Inferior parietal cortex (tissue), 1 donor: ENCODE results near the gene IHH.

ENCODE experiments used
- DNase-seq: peaks from one replicate; pipeline ENCODE4 v3.0.0-alpha.2; 2016; ENCODE audit errors: extremely low spot score

The IHH gene

DNA sequence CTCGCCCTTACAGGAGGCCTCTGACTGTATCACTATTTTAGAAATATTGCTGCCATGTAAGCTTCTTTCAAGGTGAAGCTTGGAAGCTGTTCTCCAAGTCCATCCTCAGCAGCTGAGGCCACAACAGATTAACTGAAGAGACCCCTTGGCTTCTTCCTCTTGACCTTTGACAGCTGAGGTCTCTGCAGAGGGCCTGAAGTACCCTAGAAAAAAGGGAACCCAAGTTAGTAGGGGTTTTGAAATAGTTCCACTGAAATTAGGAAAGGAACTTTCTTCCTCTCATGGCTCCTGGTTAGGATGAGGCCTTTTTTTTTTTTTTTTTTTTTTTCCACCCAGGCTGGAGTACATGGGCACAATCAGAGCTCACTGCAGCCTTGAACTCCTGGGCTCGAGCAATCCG, 15.5 kb upstream of the IHH start:
- no peak for DNase-seq

- peak; percentile 31 for DNase-seq
These were observed 12.8 kb upstream of the IHH start for GRCh38 chr2:219073413-219074129.

- DNase-seq = no peak
These were observed 12.1 kb upstream of the IHH start for GRCh38 chr2:219072741-219073250.

- no peak for DNase-seq
These were observed 10.6 kb upstream of the IHH start for GRCh38 chr2:219071131-219071816.

GRCh38 chr2:219065484-219065883, 4.8 kb upstream of the IHH start:
- DNase-seq = no peak

DNA sequence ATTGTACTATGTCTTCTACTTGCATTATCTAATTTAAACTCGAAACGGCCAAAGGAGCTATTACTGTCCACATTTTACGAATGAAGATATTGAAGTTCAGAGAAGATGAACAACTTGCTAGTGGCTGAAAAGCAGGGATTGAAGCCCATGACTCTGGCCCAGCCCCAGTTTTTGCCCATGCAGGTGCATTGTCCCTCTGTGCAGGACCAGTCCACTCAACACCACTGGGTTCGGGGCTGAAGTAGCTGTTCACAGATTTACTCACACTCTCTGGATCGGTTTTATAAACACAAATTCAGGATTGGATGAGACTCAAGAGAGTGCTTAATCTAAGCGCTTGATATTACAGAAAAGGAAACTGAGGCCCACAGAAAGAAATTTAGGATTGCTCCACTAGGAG, 1.4 kb upstream of the IHH start:
- DNase-seq = no peak

- no peak for DNase-seq
These were observed 717 bp downstream of the IHH start for GRCh38 chr2:219059725-219060682.

DNA sequence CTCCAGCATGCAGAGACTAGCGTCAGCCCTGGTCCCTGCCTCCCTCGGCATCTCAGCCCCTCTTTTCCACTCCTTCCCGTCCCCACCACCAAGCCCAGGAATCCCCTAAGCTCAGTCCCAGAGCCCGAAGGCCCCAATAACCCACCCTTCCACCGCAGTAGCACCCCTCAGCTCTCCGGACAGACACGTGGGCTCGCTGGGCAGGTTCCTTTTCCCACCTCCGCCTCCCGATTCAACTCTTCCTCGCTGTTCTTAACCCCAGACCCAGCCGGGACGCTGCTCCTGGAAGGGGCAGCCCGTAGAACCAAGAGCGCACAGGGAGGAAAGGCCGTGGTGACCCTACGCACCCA, 1.4 kb downstream of the IHH start:
- no peak for DNase-seq

GRCh38 chr2:219058541-219059374, 2.0 kb downstream of the IHH start:
- no peak for DNase-seq

DNA sequence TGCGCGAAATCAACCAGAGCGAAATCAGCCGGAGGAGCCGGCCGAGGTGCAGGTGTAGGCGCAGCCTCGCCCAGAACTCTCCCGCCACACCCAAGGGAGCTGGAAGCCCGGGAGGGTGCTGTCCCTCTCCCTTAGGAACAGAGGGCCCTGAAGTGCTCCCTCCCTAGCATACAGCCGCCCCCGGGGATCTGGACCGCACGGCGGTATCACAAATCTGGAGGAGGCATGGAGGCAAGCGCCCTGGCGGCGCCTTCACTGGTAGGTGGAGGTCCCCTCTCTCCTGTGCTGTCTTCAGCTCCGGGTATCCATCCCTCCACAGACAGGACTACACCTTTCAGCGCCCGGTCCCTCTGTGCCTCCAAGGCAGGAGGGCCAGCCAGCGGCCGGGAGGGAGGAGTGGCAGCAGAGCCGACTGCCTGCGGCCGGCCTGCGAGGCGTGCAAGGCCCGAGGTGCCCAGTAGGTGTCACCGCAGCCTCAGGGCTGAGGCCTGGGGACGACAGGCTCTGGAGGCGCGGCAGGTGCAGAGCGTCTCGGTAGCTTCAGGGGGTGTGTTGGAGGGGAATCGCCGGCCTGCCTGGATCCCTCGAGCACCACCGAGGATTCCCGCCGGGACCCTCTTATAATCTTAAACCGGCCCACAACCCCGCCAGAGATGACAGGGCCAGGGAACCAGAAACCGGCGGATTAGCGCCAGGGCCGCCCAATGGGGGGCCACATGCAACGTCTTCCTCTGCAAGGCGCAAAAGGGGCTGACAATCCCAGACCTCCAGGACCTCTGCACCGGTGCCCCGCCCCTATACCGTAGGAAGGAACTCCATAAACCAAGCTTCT, 2.8 kb downstream of the IHH start:
- peak; percentile 74 for DNase-seq

- no peak for DNase-seq
These were observed 3.6 kb downstream of the IHH start for GRCh38 chr2:219056896-219057708.

DNA sequence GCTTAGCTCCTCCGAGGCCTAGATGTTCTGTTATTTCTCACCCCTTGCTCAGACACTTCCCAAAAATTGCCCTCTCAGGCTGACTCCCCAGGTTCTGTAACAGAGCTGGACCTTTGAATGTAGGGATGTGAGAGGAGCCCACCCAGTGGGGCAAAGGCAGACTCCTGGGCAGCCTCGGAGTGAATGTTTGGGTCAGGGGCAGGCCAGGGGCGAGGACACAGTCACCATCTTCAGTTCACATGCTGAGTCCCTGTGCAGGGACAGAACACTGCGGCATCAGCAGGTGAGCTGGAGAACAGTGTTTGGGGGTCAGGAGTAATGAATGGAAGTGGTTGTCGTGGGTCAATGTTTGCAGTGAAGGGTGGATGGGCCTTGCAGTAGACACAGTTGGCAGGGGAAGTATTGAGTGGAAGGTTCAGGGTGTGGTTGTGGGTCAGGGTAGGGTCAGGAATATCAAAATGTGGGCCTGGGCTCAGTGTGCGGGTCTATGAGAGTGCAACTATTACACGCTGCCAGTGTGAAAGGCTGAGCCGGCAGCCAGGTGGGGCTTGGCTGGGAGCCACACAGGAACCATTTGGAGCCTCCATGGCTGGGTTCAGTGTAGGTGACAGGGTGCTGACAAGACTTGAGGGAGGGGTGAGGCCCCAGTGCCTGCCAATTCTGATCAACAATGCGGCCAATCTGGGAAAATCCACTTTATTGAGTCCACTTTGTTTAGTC, 4.4 kb downstream of the IHH start:
- DNase-seq = no peak

- DNase-seq = no peak
These were observed 5.5 kb downstream of the IHH start for GRCh38 chr2:219054956-219055903.

- DNase-seq = no peak
These were observed 11.4 kb downstream of the IHH start for GRCh38 chr2:219049282-219049681.

DNA sequence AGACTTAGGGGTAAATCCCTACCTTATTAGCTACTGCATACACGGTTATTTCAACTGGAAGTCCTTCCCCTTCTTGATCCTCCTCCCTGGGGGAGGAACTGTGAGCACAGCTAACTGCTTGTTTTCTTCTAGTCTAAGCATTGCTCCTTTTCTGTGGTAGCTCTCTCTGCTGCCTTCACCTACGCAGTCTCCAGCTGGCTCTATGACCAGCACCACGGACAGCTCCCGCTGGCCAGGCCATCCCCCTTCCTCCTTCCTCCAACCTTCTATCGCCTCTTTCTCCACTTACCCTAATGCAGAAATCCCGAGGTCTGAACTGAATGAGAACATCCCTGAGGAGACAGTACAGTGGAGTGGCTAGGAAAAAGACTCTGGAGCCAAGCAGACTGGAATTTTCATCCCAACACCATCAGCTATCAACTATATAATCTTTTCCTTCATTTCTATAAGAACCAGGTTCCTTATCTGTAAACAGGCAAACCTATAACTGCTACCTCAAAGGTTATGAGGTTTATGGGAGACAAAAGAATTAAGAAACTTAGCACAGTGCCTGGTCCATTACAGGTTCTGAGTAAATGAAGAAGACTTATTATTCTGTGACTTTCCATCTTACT, 14.7 kb downstream of the IHH start:
- DNase-seq = no peak

DNA sequence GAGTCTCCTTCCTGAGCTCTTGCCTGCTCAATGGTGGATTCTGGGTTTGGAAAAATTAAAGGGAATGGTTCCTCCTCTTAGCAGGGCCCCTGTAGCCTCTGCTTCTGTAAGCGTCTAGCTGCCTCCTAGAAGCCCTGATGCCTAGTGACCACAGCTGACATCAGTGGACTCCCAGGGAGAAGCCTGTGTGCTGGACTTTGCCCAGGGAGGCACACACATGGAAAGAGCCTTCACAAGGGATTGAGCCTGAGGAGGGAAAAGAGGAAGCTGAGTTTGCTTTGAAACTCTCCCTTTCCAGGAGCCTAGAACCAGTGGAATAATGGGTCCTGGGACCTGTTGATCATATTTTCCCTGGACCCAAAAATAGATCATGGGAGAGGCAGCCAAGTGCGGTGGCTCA, 18.0 kb downstream of the IHH start:
- no peak for DNase-seq

GRCh38 chr2:219042157-219042556, 18.6 kb downstream of the IHH start:
- DNase-seq = no peak
